ENCODE measurements around the gene TFF1.
A peak's percentile ranks its signal among the peaks of the same experiment; 100 is the strongest.

The TFF1 gene

DNA sequence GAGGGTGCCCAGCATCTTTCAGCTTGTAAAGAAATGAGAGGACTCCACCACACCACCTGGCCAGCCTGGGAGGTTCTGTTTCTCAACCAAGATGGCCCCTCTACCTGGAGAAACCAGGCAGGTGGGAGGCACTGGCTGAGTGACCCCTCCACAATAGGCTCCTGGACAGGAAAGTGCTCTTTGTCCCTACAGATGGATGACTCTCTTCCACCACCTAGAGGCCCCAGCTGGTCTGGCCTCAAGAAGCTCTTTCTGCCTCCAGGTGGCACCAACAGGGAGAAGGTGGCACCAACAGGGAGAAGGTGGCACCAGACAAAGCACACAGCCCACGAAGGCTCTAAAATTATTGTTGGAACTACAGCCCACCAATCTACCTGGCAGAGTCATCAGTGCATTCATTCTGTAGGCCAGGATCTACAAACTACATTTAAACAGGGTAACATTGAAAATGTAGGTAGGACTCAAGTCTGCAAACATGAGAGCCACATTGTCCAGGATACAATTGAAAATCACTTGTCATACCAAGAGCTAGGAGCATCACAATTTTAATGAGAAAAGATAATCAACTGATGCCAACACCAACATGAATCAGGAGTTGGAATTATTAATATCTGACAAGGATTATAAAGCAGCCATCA is 15.1 kb upstream of the TFF1 start:
- DNase-seq (ENCODE audit: low read depth): peak; percentile 37

DNA sequence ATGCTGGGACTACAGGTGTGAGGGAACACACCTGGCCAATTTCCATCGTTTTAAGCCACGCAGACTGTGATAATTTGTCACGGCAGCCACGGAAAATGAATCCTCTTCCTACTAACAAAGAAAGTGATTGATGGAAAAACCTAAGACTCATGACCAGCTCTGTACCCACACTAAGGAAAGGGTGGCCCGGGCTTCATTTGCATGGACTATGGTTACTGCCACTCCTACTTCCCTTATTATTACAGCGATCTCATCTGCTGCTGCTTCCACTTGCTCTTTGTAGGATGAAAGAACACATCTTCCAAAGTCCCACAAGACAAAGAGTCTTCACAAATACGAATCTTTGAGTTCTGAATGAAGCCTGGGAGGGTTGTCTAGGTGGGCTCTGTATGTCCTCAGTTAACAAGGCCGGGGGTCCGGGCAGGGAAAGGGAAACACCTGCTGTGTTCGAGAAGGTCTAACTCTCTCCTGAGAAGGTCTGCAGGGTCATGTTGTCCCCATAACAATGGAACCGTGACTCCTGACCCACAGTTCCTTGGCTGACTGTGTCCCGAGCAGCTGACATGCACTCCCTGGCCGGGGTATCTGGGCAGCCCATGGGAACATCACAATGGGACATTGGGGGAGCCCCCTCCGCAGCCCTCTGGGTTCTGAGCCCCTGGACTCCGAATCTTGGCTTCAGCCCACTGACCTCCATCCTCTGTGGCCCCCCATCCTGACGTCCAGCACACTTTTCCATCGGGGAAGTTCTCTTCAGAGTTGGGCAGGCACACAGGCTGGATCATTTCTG is 13.3 kb upstream of the TFF1 start:
- no peak for DNase-seq (ENCODE audit: low read depth)

DNA sequence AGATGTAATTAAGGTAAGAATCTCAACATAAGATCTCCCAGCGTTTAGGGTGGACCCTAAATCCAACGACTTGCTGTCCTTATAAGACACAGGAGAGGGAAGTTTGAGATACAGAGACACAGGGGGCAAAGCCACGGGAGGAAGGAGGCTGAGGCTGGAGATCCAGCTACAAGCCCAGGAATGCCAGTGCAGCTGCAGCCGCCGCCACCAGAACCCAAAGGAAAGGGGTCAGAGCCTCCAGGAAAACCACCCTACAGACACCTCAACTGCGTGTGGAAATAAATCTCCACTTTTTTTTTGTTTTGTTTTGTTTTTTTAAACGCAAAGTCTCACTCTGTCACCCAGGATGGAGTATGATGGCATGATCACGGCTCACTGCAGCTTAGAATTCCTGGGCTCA is 12.1 kb upstream of the TFF1 start:
- DNase-seq (ENCODE audit: low read depth): no peak

DNA sequence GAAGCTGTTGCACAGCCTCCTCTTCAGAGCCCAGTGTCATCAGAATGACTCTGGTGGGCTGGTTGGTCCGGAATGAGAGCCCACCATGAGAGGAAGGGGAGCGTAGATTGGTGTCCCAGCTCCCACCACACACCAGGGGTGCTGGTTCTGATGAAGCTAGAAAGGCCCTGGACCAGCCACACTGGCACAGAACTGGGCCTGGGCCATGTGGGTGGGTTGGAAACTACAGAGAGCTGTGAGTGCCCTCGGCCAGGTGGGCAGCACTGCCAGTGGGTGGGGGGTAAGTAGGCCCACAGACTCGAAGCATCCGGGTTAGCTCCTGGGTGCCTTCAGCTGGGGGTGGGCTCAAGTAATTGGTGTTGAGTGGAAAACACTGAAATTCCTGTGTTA is 11.6 kb upstream of the TFF1 start:
- no peak for DNase-seq (ENCODE audit: low read depth)

DNA sequence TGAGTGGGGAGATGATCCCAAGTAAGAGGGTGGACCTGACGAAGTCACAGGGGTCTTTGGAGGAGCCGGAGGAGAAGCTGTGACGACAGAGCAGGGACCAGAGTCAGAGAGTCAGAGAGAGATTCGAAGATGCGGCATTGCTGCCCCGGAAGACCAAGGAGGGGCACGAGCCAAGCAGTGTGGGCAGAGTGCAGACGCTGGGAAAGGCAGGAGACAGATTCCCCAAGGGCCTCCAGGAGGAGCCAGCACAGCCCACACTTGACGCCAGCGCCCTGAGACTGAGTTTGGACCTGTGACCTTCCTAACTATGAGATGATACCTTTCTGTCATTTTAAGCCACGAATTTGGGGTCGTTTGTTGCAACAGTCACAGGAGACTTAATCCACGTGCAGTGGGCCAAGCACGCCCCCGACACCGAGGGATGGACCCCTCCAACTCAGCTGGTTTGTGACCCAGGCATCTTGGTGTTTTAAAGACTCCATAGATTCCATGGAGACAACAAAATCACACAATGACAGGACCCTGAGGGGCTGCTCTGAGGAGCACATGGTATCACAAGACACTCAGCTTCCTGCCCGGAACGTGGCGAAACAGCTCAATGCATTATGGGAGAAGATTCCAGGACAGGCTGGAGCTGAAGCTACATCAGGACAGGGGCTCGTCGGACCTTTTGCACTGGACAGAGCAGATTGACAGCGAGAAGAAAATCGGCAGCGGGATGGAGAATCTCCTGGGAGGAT is 11.0 kb upstream of the TFF1 start:
- no peak for DNase-seq (ENCODE audit: low read depth)

DNA sequence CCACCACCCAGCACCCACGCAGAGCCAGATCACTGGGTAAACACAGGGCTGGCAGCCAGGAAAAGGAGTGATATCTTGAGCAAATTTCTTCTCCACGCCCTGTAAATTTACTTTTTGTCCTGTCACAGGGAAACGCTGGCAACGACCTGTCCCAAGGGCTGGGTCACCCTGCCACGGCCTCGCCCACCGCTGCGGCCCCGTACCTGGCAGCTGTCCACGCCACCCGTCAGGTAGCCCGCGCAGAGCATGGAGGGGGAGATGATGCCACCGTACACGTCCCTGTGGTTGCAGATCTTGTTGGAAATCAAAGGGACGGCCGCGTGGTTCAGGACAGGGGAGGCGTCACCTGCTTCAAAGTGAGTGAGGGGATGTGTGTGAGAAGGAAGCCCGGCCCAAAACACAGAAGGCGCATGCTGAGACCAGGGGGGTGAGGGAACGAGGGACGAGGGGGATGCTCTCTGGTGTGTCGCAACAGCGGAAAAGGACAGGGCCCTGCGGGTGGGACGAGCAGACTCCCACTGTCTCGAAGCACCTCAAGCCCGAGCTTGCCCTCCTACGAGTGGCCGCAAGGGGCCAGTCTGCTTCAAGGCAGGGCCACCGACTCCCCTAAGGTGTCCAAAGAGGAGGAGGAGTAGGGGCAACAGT is 10.1 kb upstream of the TFF1 start:
- no peak for DNase-seq (ENCODE audit: low read depth)

DNA sequence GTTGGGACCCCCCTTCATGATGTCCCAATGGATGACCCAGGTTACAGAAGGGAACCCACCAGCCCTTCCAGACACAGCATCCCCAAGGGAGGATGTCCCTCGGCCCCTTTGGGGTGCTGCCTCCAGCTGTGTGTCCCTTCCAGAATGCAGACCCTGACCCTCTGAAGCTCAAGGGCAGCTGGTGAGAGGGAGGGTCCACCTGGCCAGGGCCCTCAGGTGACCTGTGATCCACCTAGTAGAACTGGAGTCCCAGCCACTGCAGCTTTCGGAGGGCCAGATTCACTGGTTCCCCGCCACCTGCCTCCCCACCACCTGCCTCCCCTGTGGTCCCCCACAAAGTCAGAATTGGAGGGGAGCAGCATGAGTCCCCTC is 9.6 kb upstream of the TFF1 start:
- DNase-seq (ENCODE audit: low read depth): no peak

DNA sequence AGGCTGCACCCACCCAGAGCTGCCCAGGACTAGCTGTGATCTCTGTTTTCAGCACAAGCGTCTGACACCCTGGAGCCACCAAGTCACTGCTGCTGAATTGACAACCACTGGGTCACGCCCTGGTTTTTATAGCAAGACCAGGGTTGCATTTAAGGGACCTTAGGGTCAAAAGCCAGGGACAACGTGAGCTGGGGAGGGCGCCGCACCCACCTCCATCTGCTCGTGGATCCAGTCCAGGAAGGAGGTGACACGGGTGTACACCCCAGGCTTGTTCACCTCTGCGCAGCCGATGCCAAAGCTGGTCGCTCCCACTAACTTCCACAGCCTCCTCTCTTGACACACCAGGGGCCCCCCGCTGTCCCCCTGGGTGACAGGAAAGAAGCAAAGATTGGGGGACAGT is 9.2 kb upstream of the TFF1 start:
- no peak for DNase-seq (ENCODE audit: low read depth)

DNA sequence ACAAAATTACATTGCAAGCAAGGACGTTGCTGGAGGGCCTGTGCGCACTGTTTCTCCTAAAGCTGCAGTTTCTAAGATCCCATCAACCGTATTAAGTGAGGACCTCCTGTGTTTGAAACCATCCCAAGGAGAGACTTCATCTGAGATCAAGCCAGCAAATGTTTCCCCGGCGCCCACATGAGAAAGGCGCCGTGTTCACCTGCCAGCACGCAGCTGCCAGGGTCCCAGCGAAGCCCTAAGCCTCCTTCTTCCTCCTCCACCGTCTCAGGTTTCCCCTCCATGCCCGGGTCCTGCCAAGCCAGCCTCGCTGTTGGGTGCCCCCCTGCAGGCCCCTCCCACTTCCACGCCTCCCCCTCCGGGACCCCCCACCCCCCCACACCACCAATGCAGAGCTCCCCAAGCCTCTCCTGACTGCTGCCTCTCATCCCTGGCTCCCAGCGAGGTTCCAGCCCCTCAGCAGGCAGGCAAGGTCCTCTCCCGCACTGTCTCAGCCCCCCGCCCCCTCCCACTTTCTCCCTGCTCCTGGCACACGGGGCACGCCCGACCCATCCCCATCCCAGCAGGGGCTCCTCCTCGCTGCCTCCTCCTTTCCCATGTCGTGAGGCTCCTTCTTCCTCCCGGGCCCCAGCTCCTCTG is 8.6 kb upstream of the TFF1 start:
- DNase-seq (ENCODE audit: low read depth): no peak

DNA sequence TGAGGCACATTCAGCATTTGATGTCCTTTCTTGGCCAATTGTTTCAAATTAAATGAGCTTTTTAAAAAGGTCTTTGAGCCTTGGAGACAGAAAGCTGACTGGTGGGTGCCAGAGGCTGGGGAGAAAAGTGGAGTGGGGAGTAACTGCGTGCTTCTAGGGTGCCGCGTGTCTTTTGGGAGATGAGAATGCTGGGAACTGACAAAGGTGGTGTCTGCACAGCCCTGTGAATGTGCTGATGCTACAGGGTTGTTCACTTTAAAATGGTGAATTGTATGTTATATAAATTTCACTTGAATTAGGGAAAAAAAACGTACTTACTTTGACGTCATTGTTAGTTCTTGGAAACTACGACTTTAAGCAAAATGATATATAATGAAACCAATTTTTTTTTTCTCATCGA is 8.1 kb upstream of the TFF1 start:
- no peak for DNase-seq (ENCODE audit: low read depth)

DNA sequence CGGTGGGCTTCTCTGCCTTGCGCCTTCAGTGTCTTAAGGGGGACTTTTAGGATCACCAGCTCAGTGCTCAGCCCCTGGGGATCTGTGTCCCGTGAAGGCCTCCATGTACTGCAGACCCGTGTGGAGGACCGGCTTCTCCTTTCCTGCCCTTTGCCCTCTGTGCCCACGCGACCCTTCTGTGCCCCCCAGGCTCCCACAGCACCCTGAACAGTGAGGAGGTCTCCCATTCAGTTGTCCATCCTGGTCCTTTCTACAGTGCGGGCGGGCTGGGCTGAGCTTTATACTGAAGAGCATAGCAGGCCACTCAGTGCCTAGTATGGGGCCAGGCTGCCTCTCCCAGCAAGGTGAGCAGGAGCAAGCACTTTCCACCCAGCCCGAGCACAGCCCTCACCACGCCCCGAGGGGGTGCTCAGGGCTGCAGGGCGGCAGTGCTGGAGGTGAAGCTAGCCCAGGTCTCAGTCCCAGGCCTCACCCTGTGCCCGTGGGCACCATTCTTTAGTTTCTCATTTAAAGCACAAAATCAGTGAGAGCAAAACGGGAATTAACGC is 7.6 kb upstream of the TFF1 start:
- no peak for DNase-seq (ENCODE audit: low read depth)

DNA sequence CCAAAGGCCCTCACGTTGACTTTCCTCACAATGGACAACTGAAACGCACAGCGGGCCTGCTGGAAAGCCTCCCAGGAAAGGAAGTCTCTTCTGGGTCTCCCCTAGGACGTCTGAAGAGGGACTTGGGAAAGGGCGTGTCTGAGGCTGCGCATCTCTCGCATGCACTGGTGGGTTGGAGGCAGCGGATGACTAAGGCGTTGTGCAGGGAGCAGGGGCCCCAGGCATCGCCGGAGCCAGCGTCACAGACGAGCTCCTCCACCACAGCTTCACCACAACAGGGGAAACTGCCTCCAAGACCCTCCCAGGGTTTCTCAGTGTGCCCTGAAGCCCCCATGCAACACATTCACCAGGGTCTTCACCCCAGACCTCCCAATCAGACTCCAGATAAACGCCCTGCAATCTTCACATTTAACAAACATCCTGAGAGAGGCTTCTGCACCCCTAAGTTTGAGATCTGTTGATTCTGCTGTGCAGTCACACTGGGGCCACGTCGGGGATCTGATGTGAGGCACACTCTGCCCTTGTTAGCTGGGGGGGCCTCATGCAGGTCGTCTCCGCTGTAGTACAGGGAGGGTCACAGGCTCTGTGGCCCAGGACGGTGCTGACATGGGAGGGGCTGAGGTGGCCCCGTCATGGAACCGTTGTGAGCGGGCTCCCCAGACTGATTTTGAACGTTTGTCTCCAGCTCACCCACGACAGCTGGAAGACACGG is 7.0 kb upstream of the TFF1 start:
- no peak for DNase-seq (ENCODE audit: low read depth)

DNA sequence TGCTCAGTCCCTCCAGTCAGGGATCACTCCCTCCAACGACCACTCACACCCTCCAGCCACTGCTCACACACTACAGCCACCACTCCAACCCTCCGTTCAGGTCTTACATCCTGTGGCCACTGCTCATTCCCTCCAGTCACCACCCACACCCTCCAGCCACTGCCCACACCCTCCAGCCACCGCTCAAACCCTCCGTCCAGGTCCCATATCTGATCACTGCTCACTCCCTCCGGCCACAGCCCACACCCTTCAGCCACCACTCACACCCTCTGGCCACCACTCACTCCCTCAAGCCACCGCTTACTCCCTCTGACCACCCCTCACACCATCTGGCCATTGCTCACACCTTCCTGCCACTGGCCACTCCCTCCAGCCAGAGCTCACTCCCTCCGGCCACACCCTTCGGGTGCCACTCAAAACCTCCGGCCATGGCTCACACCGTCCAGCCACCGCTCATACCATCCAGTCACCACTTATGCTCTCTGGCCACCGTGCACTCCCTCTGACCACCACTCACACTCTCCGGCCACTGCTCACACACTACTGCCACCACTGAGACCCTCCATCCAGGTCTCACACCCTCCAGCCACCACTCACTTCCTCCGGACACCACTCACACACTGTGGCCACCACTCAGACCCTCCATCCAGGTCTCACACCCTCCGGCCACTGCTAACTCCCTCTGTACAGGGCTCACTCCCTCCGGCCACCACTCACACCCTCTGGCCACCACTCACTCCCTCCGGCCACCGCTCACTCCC is 4.7 kb upstream of the TFF1 start:
- DNase-seq (ENCODE audit: low read depth): no peak

DNA sequence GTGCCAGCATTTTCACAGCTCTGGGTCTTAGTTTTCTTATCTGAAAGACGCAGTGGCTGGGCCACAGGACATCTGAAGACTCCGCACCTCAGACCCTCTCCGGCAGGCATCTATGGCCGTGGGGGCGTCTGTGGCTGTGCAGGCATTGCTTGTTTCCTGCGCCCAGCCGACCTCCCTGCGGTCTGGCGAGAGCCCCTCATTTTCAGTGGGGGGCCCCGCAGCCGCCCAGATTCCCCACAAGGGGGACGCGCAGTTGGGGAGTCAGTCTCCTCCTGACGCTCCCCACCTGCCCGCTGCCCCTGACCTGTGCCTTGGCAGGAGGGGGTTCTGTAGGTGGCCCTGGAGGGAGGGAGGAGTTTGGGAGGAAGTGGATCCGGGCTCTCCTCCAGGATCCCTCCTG is 3.5 kb upstream of the TFF1 start:
- no peak for DNase-seq (ENCODE audit: low read depth)

DNA sequence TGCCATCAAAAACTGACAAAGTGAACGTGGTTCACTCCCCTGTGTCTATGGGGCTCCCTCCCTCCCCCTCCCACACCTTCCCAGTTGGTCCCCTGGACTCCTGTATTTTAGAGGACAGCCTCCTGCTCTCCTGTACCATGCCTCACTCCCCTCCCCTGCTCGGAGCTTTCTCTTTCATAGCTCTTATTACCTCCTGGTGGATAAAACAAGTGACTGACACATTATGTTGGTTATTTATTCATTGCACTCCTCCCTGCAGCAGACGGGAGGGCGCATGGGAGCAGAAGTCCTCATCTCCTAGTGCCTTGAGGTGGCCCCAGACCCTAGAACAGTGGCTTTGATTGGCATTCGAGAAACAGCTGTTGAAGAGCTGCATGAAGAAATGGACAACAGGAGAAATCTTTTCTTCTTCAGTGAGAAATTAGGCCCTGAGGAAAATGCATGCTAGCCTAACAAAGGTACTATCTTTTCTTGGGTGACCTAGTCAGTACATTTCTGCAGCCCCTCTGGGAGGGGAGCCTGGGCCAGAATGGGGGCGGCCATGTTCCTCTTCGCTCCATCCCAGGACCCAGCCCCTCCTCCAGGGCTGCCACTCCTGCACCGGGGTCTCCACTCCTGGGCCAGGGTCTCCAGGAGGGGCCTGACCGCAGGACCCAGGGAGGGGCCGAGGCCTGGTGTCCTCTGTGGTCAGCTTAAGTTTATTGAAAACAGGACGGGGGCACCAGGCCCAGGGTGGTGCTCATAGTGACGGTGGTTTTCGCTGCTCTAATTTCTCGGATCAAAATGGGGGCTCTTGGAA is 1.2 kb upstream of the TFF1 start:
- no peak for DNase-seq (ENCODE audit: low read depth)

DNA sequence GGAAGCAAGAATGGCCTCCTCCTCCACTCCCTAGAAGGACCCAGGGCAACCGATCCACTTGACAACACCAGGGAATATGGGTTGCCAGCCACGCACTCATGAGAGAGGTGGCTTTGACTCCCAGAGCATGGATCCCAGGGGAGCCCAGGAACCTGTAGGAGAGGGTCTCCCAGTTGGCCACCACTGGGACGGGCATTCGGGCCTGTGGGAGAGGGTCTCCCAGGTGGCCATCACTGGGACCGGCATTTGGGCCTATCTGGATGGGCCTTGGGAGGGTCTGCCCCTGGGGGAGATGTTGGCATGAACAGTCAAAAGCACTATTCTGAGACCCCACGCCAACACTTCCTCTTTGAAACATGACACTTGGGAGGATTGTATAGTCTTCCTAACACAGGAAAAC is 565 bp downstream of the TFF1 start:
- DNase-seq (ENCODE audit: low read depth): no peak

DNA sequence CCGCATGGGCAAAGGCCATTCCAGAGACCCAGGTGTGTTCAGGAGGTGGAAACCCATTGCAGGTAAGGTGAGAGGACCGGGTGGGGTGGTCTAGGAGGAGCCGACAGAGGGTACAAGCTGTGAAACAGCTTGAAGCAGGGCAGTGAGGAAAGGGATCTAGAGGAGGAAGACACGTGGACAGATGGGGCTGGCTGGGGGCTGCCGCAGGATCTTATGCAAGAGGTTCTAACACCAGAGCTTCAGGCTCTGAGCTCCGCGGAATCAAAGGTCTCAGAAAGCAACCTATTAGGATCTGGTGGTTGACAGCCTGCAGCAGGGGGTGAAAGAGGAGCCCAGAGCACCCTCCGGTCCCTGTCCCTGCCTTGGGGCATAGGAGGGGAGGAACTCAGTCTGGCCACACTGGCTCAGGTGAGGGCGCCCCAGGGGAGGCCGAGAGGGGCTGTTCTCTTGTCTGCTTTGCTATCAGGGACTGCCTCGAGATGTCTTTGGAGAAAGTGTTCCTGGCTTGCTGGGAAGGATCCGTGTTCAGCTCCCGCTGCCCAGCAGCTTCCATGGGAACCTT is 1.9 kb downstream of the TFF1 start:
- DNase-seq (ENCODE audit: low read depth): no peak

DNA sequence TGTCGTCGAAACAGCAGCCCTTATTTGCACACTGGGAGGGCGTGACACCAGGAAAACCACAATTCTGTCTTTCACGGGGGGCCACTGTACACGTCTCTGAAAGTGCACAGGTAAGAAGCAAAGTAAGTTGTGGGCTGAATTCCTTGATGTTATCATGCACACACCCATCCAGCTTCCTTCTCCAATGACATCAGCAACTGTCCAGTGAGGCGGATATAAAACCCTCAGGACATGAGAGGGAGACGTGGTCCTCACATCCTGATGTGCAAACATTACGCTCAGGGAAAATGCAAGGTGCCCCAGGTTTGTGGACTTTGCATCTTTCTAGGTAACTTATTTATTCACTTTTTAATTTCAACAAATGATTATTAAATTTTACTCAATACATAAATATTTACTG is 3.0 kb downstream of the TFF1 start:
- DNase-seq (ENCODE audit: low read depth): no peak

DNA sequence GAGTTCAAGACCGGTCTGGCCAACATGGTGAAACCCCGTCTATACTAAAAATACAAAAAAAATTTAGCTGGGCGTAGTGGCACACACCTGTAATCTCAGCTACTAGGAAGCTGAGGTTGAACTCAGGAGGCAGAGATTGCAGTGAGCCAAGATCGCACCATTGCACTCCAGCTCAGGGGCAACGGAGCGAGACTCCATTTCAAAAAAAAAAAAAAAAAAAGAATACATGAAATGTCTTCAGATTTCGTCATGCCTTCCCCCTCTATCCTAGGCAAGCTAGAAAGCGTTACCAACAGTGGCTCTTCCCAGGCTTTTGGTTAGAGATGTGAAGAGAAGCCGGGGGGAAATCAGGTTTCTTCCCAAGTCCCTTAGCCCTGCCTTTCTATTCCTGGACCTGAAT is 3.6 kb downstream of the TFF1 start:
- DNase-seq (ENCODE audit: low read depth): no peak

DNA sequence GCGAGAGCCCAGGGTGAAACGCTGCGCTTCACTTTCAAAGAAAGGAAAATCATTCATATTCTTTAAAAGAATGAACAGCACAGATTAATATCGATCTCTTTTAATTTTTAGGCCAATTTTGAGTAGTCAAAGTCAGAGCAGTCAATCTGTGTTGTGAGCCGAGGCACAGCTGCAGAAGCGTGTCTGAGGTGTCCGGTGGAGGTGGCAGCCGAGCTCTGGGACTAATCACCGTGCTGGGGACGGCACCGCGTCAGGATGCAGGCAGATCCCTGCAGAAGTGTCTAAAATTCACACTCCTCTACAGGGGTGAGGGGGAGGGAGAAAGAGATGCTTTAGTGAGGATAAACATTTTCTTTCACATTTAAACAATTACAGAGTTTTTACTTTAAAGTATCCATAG is 4.1 kb downstream of the TFF1 start:
- no peak for DNase-seq (ENCODE audit: low read depth)

Measured in activated T-helper 9 cell treated with anti-CD3 and anti-CD28 coated beads, Interleukin-2, amount 50 U/mL, for 16 hours (primary cell).